ENCODE measurements around the gene TBL1X. TPM values are rescaled to one million over a fixed set of nuclear protein-coding genes. Genes with fewer than 3 reads are reported as not detected.

Gene TBL1X
- total and polyA plus RNA-seq, 12 donors: 5.0 to 256 (median 28.1) TPM

GRCh38 chrX:9644335-9644734, 179.5 kb downstream of the TBL1X start:
- WGBS, 4 donors: 57 to 82% (median 71%) methylated on average over 5 to 6 of the region's 6 CpGs
- H3K27me3 ChIP-seq: no peaks in the 10 kb centered on the region
- H3K36me3 ChIP-seq (replicated peaks in 1 of 2): no peaks in the 10 kb centered on the region
- no peak overlapping the region for H3K4me3 ChIP-seq
- H3K9me3 ChIP-seq (replicated peaks in 1 of 3): no peaks in the 10 kb centered on the region
- no peaks in the 10 kb centered on the region for H3K4me1 ChIP-seq (replicated peaks in 1 of 2)
- TF ChIP-seq CTCF (IDR thresholded peaks at IDR 0.05) (no peak), POLR2A (IDR thresholded peaks at IDR 0.05) (no peak)
- no peak for DNase-seq
- intact Hi-C loops (cut with DNase I): no loop called here
- H3K27ac ChIP-seq: no peak overlapping the region

GRCh38 chrX:9646471-9647224, 181.8 kb downstream of the TBL1X start:
- TF ChIP-seq CTCF (IDR thresholded peaks at IDR 0.05): no peak
- TF ChIP-seq POLR2A (IDR thresholded peaks at IDR 0.05): no peak
- Histone ChIP-seq H3K9me3 (replicated peaks in 1 of 3) (no peaks in the 10 kb centered on the region), H3K27me3 (peaks cover 8% of the 10 kb centered on the region), H3K4me3 (no peak overlapping the region), H3K4me1 (replicated peaks in 1 of 2) (no peaks in the 10 kb centered on the region), H3K27ac (no peak overlapping the region), H3K36me3 (replicated peaks in 1 of 2) (no peaks in the 10 kb centered on the region)
- no peak for DNase-seq
- WGBS, 4 donors: 54 to 81% (median 68%) methylated on average over 10 to 12 of the region's 12 CpGs
- intact Hi-C loops (cut with DNase I): no loop called here

DNA sequence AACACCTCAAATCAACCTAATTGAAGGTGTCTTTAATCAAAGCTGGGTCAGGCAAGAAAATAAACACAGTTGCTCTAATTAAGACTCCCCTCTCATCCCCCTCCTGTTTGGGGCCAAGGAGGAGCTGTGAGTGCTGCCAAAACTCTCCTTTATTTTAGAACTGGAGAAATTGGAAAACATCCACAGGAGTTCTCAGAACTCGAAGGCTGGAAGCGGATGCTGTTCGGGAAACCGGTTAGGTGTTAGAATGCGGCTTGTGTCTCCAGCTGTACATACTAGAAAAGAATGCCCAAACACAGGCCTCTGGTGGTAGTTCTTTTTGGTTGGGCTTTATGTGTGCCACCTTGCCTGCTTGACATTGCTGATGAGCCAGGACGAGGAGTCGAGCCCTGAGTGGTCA, 182.6 kb downstream of the TBL1X start:
- H3K27ac ChIP-seq: no peak overlapping the region
- intact Hi-C loops (cut with DNase I): no loop called here
- WGBS, 4 donors: 78 to 90% (median 81%) methylated on average over 7 of the region's 7 CpGs; no CpG with 5 or more reads in 1 of the 4 donors

GRCh38 chrX:9650091-9650490, 185.2 kb downstream of the TBL1X start:
- peaks cover 8% of the 10 kb centered on the region for H3K27me3 ChIP-seq
- WGBS, 4 donors: 58 to 79% (median 75%) methylated on average over 3 of the region's 3 CpGs
- no peaks in the 10 kb centered on the region for H3K4me1 ChIP-seq (replicated peaks in 1 of 2)
- no peaks in the 10 kb centered on the region for H3K9me3 ChIP-seq (replicated peaks in 1 of 3)
- no peaks in the 10 kb centered on the region for H3K36me3 ChIP-seq (replicated peaks in 1 of 2)
- H3K27ac ChIP-seq: no peak overlapping the region
- intact Hi-C loops (cut with DNase I): no loop called here
- no peak for DNase-seq
- TF ChIP-seq CTCF (IDR thresholded peaks at IDR 0.05) (no peak), POLR2A (IDR thresholded peaks at IDR 0.05) (no peak)
- no peak overlapping the region for H3K4me3 ChIP-seq

More for the DNA sequence above, 182.6 kb downstream of the TBL1X start:
- TF ChIP-seq POLR2A (IDR thresholded peaks at IDR 0.05) (no peak), CTCF (IDR thresholded peaks at IDR 0.05) (no peak)
- Histone ChIP-seq H3K4me3 (no peak overlapping the region), H3K9me3 (replicated peaks in 1 of 3) (no peaks in the 10 kb centered on the region), H3K36me3 (replicated peaks in 1 of 2) (no peaks in the 10 kb centered on the region), H3K27me3 (peaks cover 8% of the 10 kb centered on the region), H3K4me1 (replicated peaks in 1 of 2) (no peaks in the 10 kb centered on the region)
- DNase-seq: no peak

Data from adrenal gland (tissue), 12 donors.